AG08395 (cell line): ENCODE results near the gene ZNF519.
"Not testable (repeated sequence)": the region's sequence is repeated elsewhere in the genome, so short reads cannot be mapped to it uniquely, and the experiment has no call there.

Experiments
- DNase-seq: peaks from one replicate; pipeline ENCODE4 v3.0.0; 2012; ENCODE audit warnings: mixed read lengths, low spot score

The ZNF519 gene

GRCh38 chr18:14132271-14132700 lies at the start of gene ZNF519:
TSS of gene ZNF519 (minus strand) at chr18:14132435. CDS start at chr18:14132277, 158 bp downstream.
- DNase-seq, result peak; percentile 95

GRCh38 chr18:14179306-14179705 lies 47.1 kb upstream of the ZNF519 start:
- DNase-seq, result no peak

- peak; percentile 6 for DNase-seq
These were observed 46.3 kb upstream of the ZNF519 start for GRCh38 chr18:14178321-14179196.

- DNase-seq, result not testable (repeated sequence)
These were observed 45.5 kb upstream of the ZNF519 start for GRCh38 chr18:14177540-14178320.

GRCh38 chr18:14175404-14175803 lies 43.2 kb upstream of the ZNF519 start:
- DNase-seq, result not testable (repeated sequence)

- no peak for DNase-seq
These were observed 42.5 kb upstream of the ZNF519 start for GRCh38 chr18:14174706-14175085.

GRCh38 chr18:14174002-14174705 lies 41.9 kb upstream of the ZNF519 start:
- DNase-seq, result not testable (repeated sequence)

- not testable (repeated sequence) for DNase-seq
These were observed 41.1 kb upstream of the ZNF519 start for GRCh38 chr18:14173116-14173951.

- not testable (repeated sequence) for DNase-seq
These were observed 40.2 kb upstream of the ZNF519 start for GRCh38 chr18:14172142-14173115.

- not testable (repeated sequence) for DNase-seq
These were observed 39.3 kb upstream of the ZNF519 start for GRCh38 chr18:14171301-14172141.

GRCh38 chr18:14170367-14171036 lies 38.3 kb upstream of the ZNF519 start:
- DNase-seq, result not testable (repeated sequence)

GRCh38 chr18:14162915-14163314 lies 30.7 kb upstream of the ZNF519 start:
- not testable (repeated sequence) for DNase-seq

- not testable (repeated sequence) for DNase-seq
These were observed 19.4 kb upstream of the ZNF519 start for GRCh38 chr18:14151564-14152113.

- not testable (repeated sequence) for DNase-seq
These were observed 18.5 kb upstream of the ZNF519 start for GRCh38 chr18:14150766-14151165.

- DNase-seq, result not testable (repeated sequence)
These were observed 17.7 kb upstream of the ZNF519 start for GRCh38 chr18:14149916-14150420.

GRCh38 chr18:14149121-14149850 lies 17.1 kb upstream of the ZNF519 start:
- DNase-seq, result not testable (repeated sequence)
